ENCODE measurements around the gene NEK6.

DNA sequence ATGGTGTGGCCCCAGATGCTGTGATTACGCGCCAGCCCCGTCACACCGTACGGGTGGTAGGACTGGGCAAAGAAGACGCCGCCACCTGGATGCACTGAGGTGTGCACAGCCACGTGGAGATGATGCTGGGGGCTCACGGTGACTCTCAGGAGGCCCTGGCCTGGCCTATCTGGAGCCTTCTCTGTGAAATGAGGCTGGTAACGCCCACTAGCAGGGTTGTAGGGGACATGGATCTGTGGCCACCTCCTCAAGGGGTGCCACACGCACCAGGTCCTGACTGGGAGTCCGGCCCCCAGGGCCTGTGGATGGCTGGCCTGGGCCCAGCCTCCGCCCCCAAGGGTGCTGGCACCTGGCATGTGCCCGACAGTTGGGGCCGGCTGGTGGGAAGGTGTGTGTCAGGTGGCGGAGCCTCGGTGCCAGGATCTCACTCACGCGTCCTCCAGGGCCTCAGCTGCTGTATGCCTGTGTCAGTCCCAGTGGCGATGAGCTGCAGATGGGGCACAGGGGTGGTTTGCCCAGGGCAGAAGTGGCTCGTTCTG is 32.4 kb downstream of the NEK6 start:
- TF ChIP-seq SUZ12 (IDR thresholded peaks at IDR 0.05; ENCODE audit: extremely low read depth, insufficient read depth, insufficient read length) (no peak), YY1 (IDR thresholded peaks at IDR 0.05; ENCODE audit: insufficient read depth, insufficient read length) (no peak)

Data from NT2/D1 (cell line).